SK-N-SH (cell line): ENCODE data around the gene SMYD3. TPM values are rescaled to one million over a fixed set of nuclear protein-coding genes. Genes with fewer than 3 reads are reported as not detected.
A peak's percentile ranks its signal among the peaks of the same experiment; 100 is the strongest.

Experiments used
- CTCF ChIA-PET: fragments of 300-600, 350-600 bp; formaldehyde crosslinking; extraction: SDS; loops from one replicate; lab custom pipeline; 2021; lab: Yijun Ruan, JAX
- POLR2A ChIA-PET: fragments of 350-600 bp; sonication (Branson Sonifier 250); formaldehyde crosslinking; extraction: SDS; loops from one replicate; lab custom pipeline; 2020; ENCODE audit warnings: antibody characterized with exemption, inconsistent platforms; lab: Yijun Ruan, JAX
- DNase-seq: peaks from one replicate; pipeline ENCODE4 v3.0.0; 2012
- H2AFZ ChIP-seq: fragments of 200-600 bp; sonication (generic); 2 replicates; pipeline ENCODE4 v1.8.1; 2016; ENCODE audit warnings: antibody characterized with exemption, mild to moderate bottlenecking, low read depth
- H3F3A ChIP-seq: fragments of 200-600 bp; sonication (generic); replicated peaks from 2 replicates; pipeline ENCODE3; 2016; ENCODE audit warnings: antibody characterized with exemption, mild to moderate bottlenecking; ENCODE audit not compliant: insufficient read depth
- H3K27ac ChIP-seq, 2 experiments: fragments of 200-500 bp in 1 of 2; fragments of 200-600 bp in 1 of 2; sonication (Bioruptor generic) in 1 of 2; sonication (generic), shearing (Covaris generic) in 1 of 2; 2 replicates each; pipeline versions ENCODE4 v1.5.1 to v1.6.1; 2014 to 2016; ENCODE audit warnings: low read depth in 2 of 2, inconsistent platforms in 1 of 2, low read length in 1 of 2, mild to moderate bottlenecking in 1 of 2, mixed read lengths in 1 of 2
- H3K27me3 ChIP-seq: fragments of 200-600 bp; sonication (generic), shearing (Covaris generic); 2 replicates; pipeline ENCODE4 v1.6.1; 2016; ENCODE audit warnings: mixed run types; ENCODE audit not compliant: insufficient read depth
- H3K36me3 ChIP-seq, 2 experiments: fragments of 200-500 bp in 1 of 2; fragments of 200-600 bp in 1 of 2; sonication (Bioruptor generic) in 1 of 2; sonication (generic) in 1 of 2; replicated peaks in 1 of 2; 2 replicates each; pipeline versions ENCODE3 to v1.5.1; 2014 to 2016; ENCODE audit warnings: low read length in 1 of 2, mild to moderate bottlenecking in 1 of 2; ENCODE audit not compliant: insufficient read depth in 2 of 2, control insufficient read depth in 1 of 2
- H3K4me1 ChIP-seq, 2 experiments: fragments of 200-500 bp in 1 of 2; fragments of 200-600 bp in 1 of 2; sonication (Bioruptor generic) in 1 of 2; sonication (generic), shearing (Covaris generic) in 1 of 2; 2 replicates each; pipeline versions ENCODE4 v1.5.1 to v1.6.1; 2014 to 2016; ENCODE audit warnings: low read depth in 1 of 2, low read length in 1 of 2, mixed run types in 1 of 2; ENCODE audit not compliant: insufficient read depth in 2 of 2, control insufficient read depth in 1 of 2
- H3K4me2 ChIP-seq: fragments of 200-600 bp; sonication (generic), shearing (Covaris generic); 2 replicates; pipeline ENCODE4 v1.6.1; 2017; ENCODE audit warnings: mixed run types
- H3K4me3 ChIP-seq, 2 experiments: fragments of 200-500 bp in 1 of 2; fragments of 200-600 bp in 1 of 2; sonication (Bioruptor generic) in 1 of 2; sonication (generic), shearing (Covaris generic) in 1 of 2; 2 replicates each; pipeline versions ENCODE4 v1.5.1 to v1.8.1; 2014 to 2016; ENCODE audit warnings: low read depth in 2 of 2, inconsistent platforms in 1 of 2, low read length in 1 of 2, mild to moderate bottlenecking in 1 of 2, mixed read lengths in 1 of 2, moderate library complexity in 1 of 2
- H3K79me2 ChIP-seq: fragments of 200-600 bp; sonication (generic); 2 replicates; pipeline ENCODE4 v1.8.1; 2017; ENCODE audit warnings: mild to moderate bottlenecking; ENCODE audit not compliant: insufficient read depth
- H3K9ac ChIP-seq: fragments of 200-600 bp; sonication (generic); 2 replicates; pipeline ENCODE4 v1.6.1; 2017; ENCODE audit warnings: mixed run types
- H3K9me2 ChIP-seq: fragments of 200-600 bp; sonication (generic); 2 replicates; pipeline ENCODE4 v1.6.1; 2017; ENCODE audit warnings: mixed run types
- H3K9me3 ChIP-seq: fragments of 200-600 bp; sonication (generic); 2 replicates; pipeline ENCODE4 v1.6.1; 2017; ENCODE audit warnings: mixed run types, mild to moderate bottlenecking, moderate library complexity
- H4K20me1 ChIP-seq: fragments of 200-600 bp; sonication (generic); 2 replicates; pipeline ENCODE4 v1.6.1; 2017; ENCODE audit warnings: mild to moderate bottlenecking, mixed run types; ENCODE audit not compliant: insufficient read depth
- CHD2 ChIP-seq: fragments of 150-350 bp; IDR thresholded peaks from 2 replicates; pipeline ENCODE4 v1.6.1; 2018; ENCODE audit warnings: low read length; ENCODE audit not compliant: partially characterized antibody
- EP300 ChIP-seq, 2 experiments: IDR thresholded peaks; 2 replicates each; pipeline versions ENCODE4 v1.4.0 to v1.6.1; 2012; ENCODE audit warnings: borderline replicate concordance in 1 of 2, low read depth in 1 of 2, low read length in 1 of 2
- GATA2 ChIP-seq: sonication (generic); formaldehyde crosslinking; IDR thresholded peaks from 2 replicates; pipeline ENCODE4 v1.5.0; 2020; ENCODE audit warnings: mild to moderate bottlenecking, missing genetic modification reagents
- IRF3 ChIP-seq: fragments of 150-350 bp; IDR thresholded peaks from 2 replicates; pipeline ENCODE4 v1.6.1; 2016; ENCODE audit warnings: mild to moderate bottlenecking, low read depth, low read length
- MAX ChIP-seq: IDR thresholded peaks from 2 replicates; pipeline ENCODE4 v1.4.0; 2012; ENCODE audit warnings: low read depth
- MXI1 ChIP-seq: IDR thresholded peaks from 2 replicates; pipeline ENCODE4 v1.6.1; 2012; ENCODE audit warnings: mild to moderate bottlenecking, low read depth, low read length, improper control_type of control experiment
- NFIC ChIP-seq: IDR thresholded peaks from 2 replicates; pipeline ENCODE4 v1.4.0; 2012; ENCODE audit warnings: borderline replicate concordance
- RAD21 ChIP-seq: IDR thresholded peaks from 2 replicates; pipeline ENCODE4 v1.6.1; 2012; ENCODE audit warnings: mild to moderate bottlenecking, low read length
- RFX5 ChIP-seq: IDR thresholded peaks from 2 replicates; pipeline ENCODE4 v1.6.1; 2012; ENCODE audit warnings: mild to moderate bottlenecking, improper control_type of control experiment, low read length
- TAF1 ChIP-seq: IDR thresholded peaks from 2 replicates; pipeline ENCODE4 v1.6.1; 2012; ENCODE audit warnings: low read depth, mild to moderate bottlenecking, low read length, moderate library complexity, borderline replicate concordance
- TCF12 ChIP-seq: IDR thresholded peaks from 2 replicates; pipeline ENCODE4 v1.4.0; 2012
- USF1 ChIP-seq: IDR thresholded peaks from 2 replicates; pipeline ENCODE4 v1.4.0; 2012; ENCODE audit warnings: low read depth, borderline replicate concordance
- USF2 ChIP-seq: fragments of 150-350 bp; IDR thresholded peaks from 2 replicates; pipeline ENCODE4 v1.6.1; 2017; ENCODE audit warnings: antibody characterized with exemption, low read length, low read depth, borderline replicate concordance
- WGBS: methylation state at CpG from one replicate; pipeline ENCODE4 v1.1.6; 2017; ENCODE audit warnings: low lambda C conversion rate; 5-methylcytosine and 5-hydroxymethylcytosine counted together
- polyA plus RNA-seq, 3 experiments: library from polyadenylated mRNA; depleted of rRNA; stranded (reverse); fragments of >200 nt; gene quantifications; 2 replicates each; pipeline ENCODE4 v1.2.3, GENCODE V29; 2012

Gene SMYD3
- polyA plus RNA-seq, 1 of the 3 experiments (the other 2 are of a cell fraction): 31.4 TPM

- no peaks in the 10 kb centered on the region for H3K9me3 ChIP-seq
Measured at GRCh38 chr1:246037832-246038231, 469.2 kb downstream of the SMYD3 start.

GRCh38 chr1:246036175-246036574 is 470.9 kb downstream of the SMYD3 start:
- H2AFZ ChIP-seq: no peak overlapping the region
- no peak overlapping the region for H3K4me2 ChIP-seq
- ChIA-PET CTCF (no interaction called here), POLR2A (no interaction called here)
- WGBS: 93% methylated on average over 1 of the region's 1 CpG
- H3F3A ChIP-seq: peaks cover 3% of the 10 kb centered on the region
- peaks cover 0 to 21% of the 10 kb centered on the region in 2 experiments; a peak in 2 of 4 replicates for H3K4me1 ChIP-seq
- TF ChIP-seq TAF1: no peak
- TF ChIP-seq RFX5: no peak
- DNase-seq: no peak
- no peaks in the 10 kb centered on the region for H3K9me3 ChIP-seq
- no peak overlapping the region for H3K27ac ChIP-seq
- no peak overlapping the region for H3K9ac ChIP-seq
- no peak overlapping the region for H3K4me3 ChIP-seq
- H3K36me3 ChIP-seq: no peaks in the 10 kb centered on the region
- no peaks in the 10 kb centered on the region for H3K79me2 ChIP-seq
- H4K20me1 ChIP-seq: no peaks in the 10 kb centered on the region
- H3K27me3 ChIP-seq: no peaks in the 10 kb centered on the region
- H3K9me2 ChIP-seq: no peaks in the 10 kb centered on the region

More at GRCh38 chr1:246037832-246038231, 469.2 kb downstream of the SMYD3 start:
- ChIA-PET POLR2A (no interaction called here), CTCF (interaction anchor here (0.8 to 1.4 kb wide), 2 partner anchors 243 to 387 kb away, joined by 3 to 7 read pairs; no protein-coding TSS in a partner anchor)
- no peaks in the 10 kb centered on the region for H4K20me1 ChIP-seq
- DNase-seq: no peak
- H3K79me2 ChIP-seq: no peaks in the 10 kb centered on the region
- H3K4me3 ChIP-seq: no peak overlapping the region
- TF ChIP-seq USF2 (no peak), CHD2 (no peak), TCF12 (no peak)
- H3K4me2 ChIP-seq: no peak overlapping the region
- H3K9ac ChIP-seq: no peak overlapping the region
- no peak overlapping the region for H3K27ac ChIP-seq
- H3K9me2 ChIP-seq: no peaks in the 10 kb centered on the region
- no peaks in the 10 kb centered on the region for H3K27me3 ChIP-seq
- no peaks in the 10 kb centered on the region for H3K36me3 ChIP-seq
- H2AFZ ChIP-seq: no peak overlapping the region
- peaks cover 3% of the 10 kb centered on the region for H3F3A ChIP-seq
- WGBS: 97% methylated on average over 1 of the region's 1 CpG
- H3K4me1 ChIP-seq: peaks cover 0 to 14% of the 10 kb centered on the region in 2 experiments; a peak in 2 of 4 replicates

GRCh38 chr1:246035060-246035541 is 472.0 kb downstream of the SMYD3 start:
- POLR2A ChIA-PET: no interaction called here
- no peaks in the 10 kb centered on the region for H3K9me2 ChIP-seq
- H3K4me2 ChIP-seq: peak overlapping the region; percentile 49
- no peaks in the 10 kb centered on the region for H3K79me2 ChIP-seq
- H3K36me3 ChIP-seq: no peaks in the 10 kb centered on the region
- H3K9me3 ChIP-seq: no peaks in the 10 kb centered on the region
- no peak overlapping the region for H3K9ac ChIP-seq
- H3K4me3 ChIP-seq: peak overlapping the region; percentile 10 to 25; a peak in 1 of 4 replicates
- H3K4me1 ChIP-seq: peaks cover 0 to 21% of the 10 kb centered on the region in 2 experiments; a peak in 2 of 4 replicates
- H3K27ac ChIP-seq: peak overlapping the region in 1 of 2 experiments; percentile 74; a peak in 2 of 4 replicates
- no peaks in the 10 kb centered on the region for H3K27me3 ChIP-seq
- WGBS: 38% methylated on average over 9 of the region's 11 CpGs
- no peaks in the 10 kb centered on the region for H4K20me1 ChIP-seq
- TF ChIP-seq RAD21 (no peak), CHD2 (peak; percentile 41), MAX (peak; percentile 43; the same call in 1 of the 2 replicates), EP300 (IDR thresholded peaks at IDR 0.05; ENCODE audit: borderline replicate concordance in 1 of 2, low read depth in 1 of 2, low read length in 1 of 2) (peak in 1 of 2 experiments; percentile 74; a peak in 2 of 4 replicates), NFIC (peak; percentile 40; the same call in 1 of the 2 replicates), IRF3 (no peak), TCF12 (0 out of 2 replicates have a peak, but pooled peaks have one; percentile 9), USF1 (no peak), MXI1 (peak; percentile 92), GATA2 (peak; percentile 79)
- H2AFZ ChIP-seq: no peak overlapping the region
- peaks cover 3% of the 10 kb centered on the region for H3F3A ChIP-seq
- peak; percentile 53 for DNase-seq
- CTCF ChIA-PET: interaction anchor here (0.9 to 1.4 kb wide), 2 partner anchors 11 to 57 kb away, joined by 3 read pairs; no protein-coding TSS in a partner anchor
